Testis (tissue), 2 donors: Measurements from ENCODE around the gene ARHGEF37.

ENCODE experiments used
- CTCF ChIP-seq, 3 experiments: fragments of 450-650 bp in 2 of 3; fragments of 200-600 bp in 1 of 3; sonication (generic) in 1 of 3; IDR thresholded peaks; one replicate each; pipeline ENCODE4 v1.5.1; 2016 to 2019; ENCODE audit warnings: antibody characterized with exemption in 3 of 3, mild to moderate bottlenecking in 2 of 3, moderate library complexity in 1 of 3
- POLR2A ChIP-seq: fragments of 450-650 bp; IDR thresholded peaks from one replicate; pipeline ENCODE4 v1.6.1; 2017; ENCODE audit warnings: antibody characterized with exemption, mild to moderate bottlenecking, moderate library complexity

- TF ChIP-seq CTCF (IDR thresholded peaks at IDR 0.05): peak in 1 of 3 experiments; percentile 6
- no peak for TF ChIP-seq POLR2A
Observed at GRCh38 chr5:149667829-149668330, 86.6 kb downstream of the ARHGEF37 start.
